GM21825 (cell line): ENCODE data around the gene UBR7.
A peak's percentile ranks its signal among the peaks of the same experiment; 100 is the strongest.
"Not testable (repeated sequence)": the region's sequence is repeated elsewhere in the genome, so short reads cannot be mapped to it uniquely, and the experiment has no call there.

Experiments
- ATAC-seq: cut with Tn5 transposase; IDR thresholded peaks from one replicate; pipeline ENCODE4 v1.9.1; 2021; ENCODE audit warnings: mild to moderate bottlenecking, moderate library complexity; ENCODE audit not compliant: unreplicated experiment

UBR7 gene

GRCh38 chr14:93206793-93207467 lies at the start of gene UBR7, which contains the start of gene GON7:
Gene UBR7 (plus strand): TSS chr14:93207256. CDS start chr14:93207292, 36 bp downstream.
Gene GON7 (minus strand): TSS chr14:93207065. CDS start chr14:93207037, 28 bp downstream.
- ATAC-seq: peak; percentile 81

GRCh38 chr14:93158349-93158748 lies 48.7 kb upstream of the UBR7 start:
- ATAC-seq: not testable (repeated sequence)

GRCh38 chr14:93159625-93160352 lies 47.3 kb upstream of the UBR7 start:
- not testable (repeated sequence) for ATAC-seq

GRCh38 chr14:93160353-93160801 lies 46.7 kb upstream of the UBR7 start:
- no peak for ATAC-seq

GRCh38 chr14:93161411-93161940 lies 45.6 kb upstream of the UBR7 start:
- ATAC-seq: no peak

GRCh38 chr14:93163564-93163963 lies 43.5 kb upstream of the UBR7 start:
- ATAC-seq: no peak

- not testable (repeated sequence) for ATAC-seq
These were observed 41.5 kb upstream of the UBR7 start for GRCh38 chr14:93165271-93166265.

GRCh38 chr14:93168610-93169009 lies 38.4 kb upstream of the UBR7 start:
- ATAC-seq: not testable (repeated sequence)

GRCh38 chr14:93169619-93170018 lies 37.4 kb upstream of the UBR7 start:
- ATAC-seq: not testable (repeated sequence)

GRCh38 chr14:93170141-93170540 lies 36.9 kb upstream of the UBR7 start:
- not testable (repeated sequence) for ATAC-seq

- no peak for ATAC-seq
These were observed 35.7 kb upstream of the UBR7 start for GRCh38 chr14:93171376-93171775.

GRCh38 chr14:93173943-93174395 lies 33.1 kb upstream of the UBR7 start:
- no peak for ATAC-seq

GRCh38 chr14:93174731-93175130 lies 32.3 kb upstream of the UBR7 start:
- not testable (repeated sequence) for ATAC-seq

- no peak for ATAC-seq
These were observed 31.6 kb upstream of the UBR7 start for GRCh38 chr14:93175492-93175891.

- no peak for ATAC-seq
These were observed 23.3 kb upstream of the UBR7 start for GRCh38 chr14:93183596-93184317.

- ATAC-seq: peak; percentile 80
These were observed 22.4 kb upstream of the UBR7 start, which contains the start of the genes LYSET and MOAP1 for GRCh38 chr14:93184391-93185348. Gene LYSET (plus strand): TSS chr14:93185317. CDS start chr14:93185406, 89 bp downstream. Gene MOAP1 (minus strand): TSS chr14:93184897. CDS start chr14:93184242, 655 bp downstream.

GRCh38 chr14:93185349-93185720 lies 21.7 kb upstream of the UBR7 start:
- ATAC-seq: no peak

- ATAC-seq: no peak
These were observed 20.6 kb upstream of the UBR7 start for GRCh38 chr14:93186466-93186865.

GRCh38 chr14:93186956-93187355 lies 20.1 kb upstream of the UBR7 start:
- no peak for ATAC-seq
